ENCODE measurements around the gene EFHD2.
"Not testable (repeated sequence)": the region's sequence is repeated elsewhere in the genome, so short reads cannot be mapped to it uniquely, and the experiment has no call there.

The EFHD2 gene

GRCh38 chr1:15433471-15433870 is 23.8 kb downstream of the EFHD2 start:
- no peak for TF ChIP-seq CTCF (IDR thresholded peaks at IDR 0.05; ENCODE audit: unreplicated experiment in 3 of 3)
- H3K36me3 Mint-ChIP-seq (ENCODE audit: low read depth): no peaks in the 10 kb centered on the region
- H3K4me3 Mint-ChIP-seq: no peak overlapping the region
- no peak overlapping the region for H3K27ac Mint-ChIP-seq
- no peaks in the 10 kb centered on the region for H3K9me3 Mint-ChIP-seq
- H3K4me1 Mint-ChIP-seq: peaks cover 11% of the 10 kb centered on the region
- H3K27me3 Mint-ChIP-seq (ENCODE audit: low read depth): peaks cover 8% of the 10 kb centered on the region

GRCh38 chr1:15434739-15435138 is 25.1 kb downstream of the EFHD2 start:
- not testable (repeated sequence) for H3K36me3 Mint-ChIP-seq (ENCODE audit: low read depth); H3K9me3 Mint-ChIP-seq; H3K27me3 Mint-ChIP-seq (ENCODE audit: low read depth); H3K4me3 Mint-ChIP-seq; H3K27ac Mint-ChIP-seq
- peaks cover 11% of the 10 kb centered on the region for H3K4me1 Mint-ChIP-seq

GRCh38 chr1:15435239-15436077 is 25.8 kb downstream of the EFHD2 start:
- Mint-ChIP-seq H3K36me3 (ENCODE audit: low read depth) (no peaks in the 10 kb centered on the region), H3K27ac (no peak overlapping the region), H3K4me3 (no peak overlapping the region), H3K4me1 (peaks cover 11% of the 10 kb centered on the region), H3K9me3 (no peaks in the 10 kb centered on the region), H3K27me3 (ENCODE audit: low read depth) (peaks cover 7% of the 10 kb centered on the region)
- TF ChIP-seq CTCF (IDR thresholded peaks at IDR 0.05; ENCODE audit: unreplicated experiment in 3 of 3): no peak

- TF ChIP-seq CTCF (IDR thresholded peaks at IDR 0.05; ENCODE audit: unreplicated experiment in 3 of 3): no peak
- Mint-ChIP-seq H3K27me3 (ENCODE audit: low read depth) (peaks cover 7% of the 10 kb centered on the region), H3K9me3 (no peaks in the 10 kb centered on the region), H3K4me1 (peaks cover 10% of the 10 kb centered on the region), H3K4me3 (no peak overlapping the region), H3K36me3 (ENCODE audit: low read depth) (no peaks in the 10 kb centered on the region), H3K27ac (no peak overlapping the region)
Observed at GRCh38 chr1:15436881-15437442, 27.3 kb downstream of the EFHD2 start.

DNA sequence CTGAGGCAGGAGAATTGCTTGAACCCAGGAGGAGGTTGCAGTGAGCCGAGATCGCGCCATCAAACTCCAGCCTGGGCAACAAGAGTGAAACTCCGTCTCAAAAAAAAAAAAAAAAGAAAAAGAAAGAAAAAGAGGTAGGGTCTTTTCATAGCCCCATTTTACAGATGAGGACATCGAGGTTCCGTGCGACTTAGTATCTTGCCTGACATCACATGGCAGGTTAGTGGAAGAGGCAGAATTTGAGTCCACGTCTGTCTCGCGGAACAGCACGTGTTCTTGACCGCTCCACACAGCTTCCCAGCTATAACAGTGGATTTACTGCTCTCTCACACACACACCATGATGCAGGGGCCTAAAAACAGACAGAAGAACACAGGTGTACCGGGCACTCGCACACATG is 29.6 kb downstream of the EFHD2 start:
- no peak for TF ChIP-seq CTCF (IDR thresholded peaks at IDR 0.05; ENCODE audit: unreplicated experiment in 3 of 3)
- Mint-ChIP-seq H3K9me3 (no peaks in the 10 kb centered on the region), H3K4me3 (no peak overlapping the region), H3K27ac (no peak overlapping the region), H3K4me1 (peaks cover 9% of the 10 kb centered on the region), H3K27me3 (ENCODE audit: low read depth) (peaks cover 8% of the 10 kb centered on the region), H3K36me3 (ENCODE audit: low read depth) (no peaks in the 10 kb centered on the region)

- Mint-ChIP-seq H3K4me3 (no peak overlapping the region), H3K36me3 (ENCODE audit: low read depth) (no peaks in the 10 kb centered on the region), H3K27me3 (ENCODE audit: low read depth) (peaks cover 11% of the 10 kb centered on the region), H3K4me1 (peaks cover 9% of the 10 kb centered on the region), H3K9me3 (no peaks in the 10 kb centered on the region), H3K27ac (no peak overlapping the region)
- no peak for TF ChIP-seq CTCF (IDR thresholded peaks at IDR 0.05; ENCODE audit: unreplicated experiment in 3 of 3)
Observed at GRCh38 chr1:15440357-15440756, 30.7 kb downstream of the EFHD2 start.

All from nephron (organoid).